ENCODE results near the gene TRPM2. TPM values are rescaled to one million over a fixed set of nuclear protein-coding genes. Genes with fewer than 3 reads are reported as not detected.

Gene TRPM2
- total RNA-seq, 1 donor from 2014 or later, result 1.6 TPM

- Histone ChIP-seq H3K9ac (ENCODE audit: low read depth in 1 of 3, low read length in 3 of 3) (no peak overlapping the region), H3K27ac (ENCODE audit: low read depth, low read length) (no peak overlapping the region), H3K36me3 (ENCODE audit: control insufficient read depth in 3 of 3, insufficient read depth in 3 of 3, low read length in 3 of 3) (no peaks in the 10 kb centered on the region), H3K4me3 (ENCODE audit: low read length in 3 of 3) (no peak overlapping the region), H3K27me3 (ENCODE audit: control insufficient read depth in 3 of 3, insufficient read depth in 3 of 3, low read length in 3 of 3) (peaks cover 3 to 19% (median 17%) of the 10 kb centered on the region in 3 donors), H3K9me3 (ENCODE audit: control insufficient read depth in 3 of 3, low read length in 3 of 3) (peaks cover 0 to 3% (median 0%) of the 10 kb centered on the region in 3 donors), H3K4me1 (ENCODE audit: control insufficient read depth in 3 of 3, insufficient read depth in 3 of 3, low read length in 3 of 3) (no peaks in the 10 kb centered on the region)
Measured at GRCh38 chr21:44426663-44427191, 73.3 kb downstream of the TRPM2 start.

- no peak overlapping the region for H3K4me3 ChIP-seq (ENCODE audit: low read length in 3 of 3)
- H3K27ac ChIP-seq (ENCODE audit: low read depth, low read length), result no peak overlapping the region
- peaks cover 0 to 3% (median 0%) of the 10 kb centered on the region in 3 donors for H3K9me3 ChIP-seq (ENCODE audit: control insufficient read depth in 3 of 3, low read length in 3 of 3)
- H3K9ac ChIP-seq (ENCODE audit: low read depth in 1 of 3, low read length in 3 of 3), result no peak overlapping the region
- peaks cover 3 to 20% (median 15%) of the 10 kb centered on the region in 3 donors for H3K27me3 ChIP-seq (ENCODE audit: control insufficient read depth in 3 of 3, insufficient read depth in 3 of 3, low read length in 3 of 3)
- H3K36me3 ChIP-seq (ENCODE audit: control insufficient read depth in 3 of 3, insufficient read depth in 3 of 3, low read length in 3 of 3), result no peaks in the 10 kb centered on the region
- no peaks in the 10 kb centered on the region for H3K4me1 ChIP-seq (ENCODE audit: control insufficient read depth in 3 of 3, insufficient read depth in 3 of 3, low read length in 3 of 3)
Measured at GRCh38 chr21:44427241-44428120, 74.1 kb downstream of the TRPM2 start.

- Histone ChIP-seq H3K27me3 (ENCODE audit: control insufficient read depth in 3 of 3, insufficient read depth in 3 of 3, low read length in 3 of 3) (peaks cover 3 to 29% (median 15%) of the 10 kb centered on the region in 3 donors), H3K9me3 (ENCODE audit: control insufficient read depth in 3 of 3, low read length in 3 of 3) (peaks cover 0 to 3% (median 0%) of the 10 kb centered on the region in 3 donors), H3K4me1 (ENCODE audit: control insufficient read depth in 3 of 3, insufficient read depth in 3 of 3, low read length in 3 of 3) (no peaks in the 10 kb centered on the region), H3K27ac (ENCODE audit: low read depth, low read length) (no peak overlapping the region), H3K4me3 (ENCODE audit: low read length in 3 of 3) (no peak overlapping the region), H3K9ac (ENCODE audit: low read depth in 1 of 3, low read length in 3 of 3) (no peak overlapping the region), H3K36me3 (ENCODE audit: control insufficient read depth in 3 of 3, insufficient read depth in 3 of 3, low read length in 3 of 3) (no peaks in the 10 kb centered on the region)
Measured at GRCh38 chr21:44428281-44428960, 75.0 kb downstream of the TRPM2 start.

GRCh38 chr21:44429894-44430293 is 76.5 kb downstream of the TRPM2 start:
- Histone ChIP-seq H3K9me3 (ENCODE audit: control insufficient read depth in 3 of 3, low read length in 3 of 3) (peaks cover 0 to 3% (median 0%) of the 10 kb centered on the region in 3 donors), H3K9ac (ENCODE audit: low read depth in 1 of 3, low read length in 3 of 3) (no peak overlapping the region), H3K36me3 (ENCODE audit: control insufficient read depth in 3 of 3, insufficient read depth in 3 of 3, low read length in 3 of 3) (no peaks in the 10 kb centered on the region), H3K4me3 (ENCODE audit: low read length in 3 of 3) (no peak overlapping the region), H3K27me3 (ENCODE audit: control insufficient read depth in 3 of 3, insufficient read depth in 3 of 3, low read length in 3 of 3) (peaks cover 3 to 24% (median 13%) of the 10 kb centered on the region in 3 donors), H3K27ac (ENCODE audit: low read depth, low read length) (no peak overlapping the region), H3K4me1 (ENCODE audit: control insufficient read depth in 3 of 3, insufficient read depth in 3 of 3, low read length in 3 of 3) (no peaks in the 10 kb centered on the region)

GRCh38 chr21:44431300-44431699 is 77.9 kb downstream of the TRPM2 start:
- Histone ChIP-seq H3K27ac (ENCODE audit: low read depth, low read length) (no peak overlapping the region), H3K36me3 (ENCODE audit: control insufficient read depth in 3 of 3, insufficient read depth in 3 of 3, low read length in 3 of 3) (no peaks in the 10 kb centered on the region), H3K4me1 (ENCODE audit: control insufficient read depth in 3 of 3, insufficient read depth in 3 of 3, low read length in 3 of 3) (no peaks in the 10 kb centered on the region), H3K9ac (ENCODE audit: low read depth in 1 of 3, low read length in 3 of 3) (no peak overlapping the region), H3K27me3 (ENCODE audit: control insufficient read depth in 3 of 3, insufficient read depth in 3 of 3, low read length in 3 of 3) (peaks cover 0 to 19% (median 13%) of the 10 kb centered on the region in 3 donors), H3K9me3 (ENCODE audit: control insufficient read depth in 3 of 3, low read length in 3 of 3) (peaks cover 0 to 3% (median 0%) of the 10 kb centered on the region in 3 donors), H3K4me3 (ENCODE audit: low read length in 3 of 3) (no peak overlapping the region)

- Histone ChIP-seq H3K27ac (ENCODE audit: low read depth, low read length) (no peak overlapping the region), H3K9me3 (ENCODE audit: control insufficient read depth in 3 of 3, low read length in 3 of 3) (peaks cover 0 to 3% (median 0%) of the 10 kb centered on the region in 3 donors), H3K9ac (ENCODE audit: low read depth in 1 of 3, low read length in 3 of 3) (no peak overlapping the region), H3K4me1 (ENCODE audit: control insufficient read depth in 3 of 3, insufficient read depth in 3 of 3, low read length in 3 of 3) (no peaks in the 10 kb centered on the region), H3K36me3 (ENCODE audit: control insufficient read depth in 3 of 3, insufficient read depth in 3 of 3, low read length in 3 of 3) (no peaks in the 10 kb centered on the region), H3K27me3 (ENCODE audit: control insufficient read depth in 3 of 3, insufficient read depth in 3 of 3, low read length in 3 of 3) (peaks cover 8 to 27% (median 19%) of the 10 kb centered on the region in 3 donors), H3K4me3 (ENCODE audit: low read length in 3 of 3) (no peak overlapping the region)
Measured at GRCh38 chr21:44432841-44433790, 79.7 kb downstream of the TRPM2 start.

GRCh38 chr21:44433791-44434567 is 80.6 kb downstream of the TRPM2 start:
- Histone ChIP-seq H3K36me3 (ENCODE audit: control insufficient read depth in 3 of 3, insufficient read depth in 3 of 3, low read length in 3 of 3) (no peaks in the 10 kb centered on the region), H3K27ac (ENCODE audit: low read depth, low read length) (no peak overlapping the region), H3K4me1 (ENCODE audit: control insufficient read depth in 3 of 3, insufficient read depth in 3 of 3, low read length in 3 of 3) (no peaks in the 10 kb centered on the region), H3K9ac (ENCODE audit: low read depth in 1 of 3, low read length in 3 of 3) (no peak overlapping the region), H3K4me3 (ENCODE audit: low read length in 3 of 3) (no peak overlapping the region), H3K27me3 (ENCODE audit: control insufficient read depth in 3 of 3, insufficient read depth in 3 of 3, low read length in 3 of 3) (peaks cover 12 to 33% (median 27%) of the 10 kb centered on the region in 3 donors), H3K9me3 (ENCODE audit: control insufficient read depth in 3 of 3, low read length in 3 of 3) (no peaks in the 10 kb centered on the region)

- Histone ChIP-seq H3K4me3 (ENCODE audit: low read length in 3 of 3) (no peak overlapping the region), H3K27me3 (ENCODE audit: control insufficient read depth in 3 of 3, insufficient read depth in 3 of 3, low read length in 3 of 3) (peaks cover 18 to 38% (median 28%) of the 10 kb centered on the region in 3 donors), H3K27ac (ENCODE audit: low read depth, low read length) (no peak overlapping the region), H3K4me1 (ENCODE audit: control insufficient read depth in 3 of 3, insufficient read depth in 3 of 3, low read length in 3 of 3) (no peaks in the 10 kb centered on the region), H3K36me3 (ENCODE audit: control insufficient read depth in 3 of 3, insufficient read depth in 3 of 3, low read length in 3 of 3) (no peaks in the 10 kb centered on the region), H3K9ac (ENCODE audit: low read depth in 1 of 3, low read length in 3 of 3) (no peak overlapping the region), H3K9me3 (ENCODE audit: control insufficient read depth in 3 of 3, low read length in 3 of 3) (no peaks in the 10 kb centered on the region)
Measured at GRCh38 chr21:44434568-44434925, 81.1 kb downstream of the TRPM2 start.

Data from skeletal muscle tissue (tissue), 4 donors.